GM19324 (cell line): Measurements from ENCODE around the gene VPS54.
"Not testable (repeated sequence)": the region's sequence is repeated elsewhere in the genome, so short reads cannot be mapped to it uniquely, and the experiment has no call there.

Experiments used
- ATAC-seq: cut with Tn5 transposase; IDR thresholded peaks from one replicate; pipeline ENCODE4 v1.9.1; 2021; ENCODE audit warnings: mild to moderate bottlenecking, moderate library complexity; ENCODE audit not compliant: unreplicated experiment, low FRiP score

VPS54 gene

GRCh38 chr2:63994329-63995070 lies 24.7 kb downstream of the VPS54 start:
- ATAC-seq, result not testable (repeated sequence)

DNA sequence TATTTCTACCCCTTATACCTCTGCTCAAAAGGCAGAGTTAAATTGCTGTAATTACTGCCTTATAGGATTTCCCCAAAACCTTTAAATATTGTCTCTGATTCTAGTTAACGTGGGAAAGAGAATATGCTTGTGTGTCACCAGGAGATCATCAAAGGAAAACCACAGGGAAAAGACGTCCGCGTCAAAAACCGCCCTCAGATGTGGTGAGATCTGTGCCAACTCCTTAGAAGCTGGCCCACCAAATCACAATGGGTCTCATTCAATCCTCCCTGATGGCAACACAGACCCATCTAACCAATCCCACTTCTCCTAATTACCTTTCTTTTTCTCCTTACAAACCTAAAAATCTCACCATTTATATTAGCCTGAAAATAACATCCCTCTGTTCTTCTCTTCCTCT lies 25.4 kb downstream of the VPS54 start:
- ATAC-seq, result no peak

- ATAC-seq, result not testable (repeated sequence)
Observed at GRCh38 chr2:63993130-63993584, 26.1 kb downstream of the VPS54 start.

- no peak for ATAC-seq
Observed at GRCh38 chr2:63992061-63992685, 27.1 kb downstream of the VPS54 start.

GRCh38 chr2:63991173-63991999 lies 27.8 kb downstream of the VPS54 start:
- not testable (repeated sequence) for ATAC-seq

DNA sequence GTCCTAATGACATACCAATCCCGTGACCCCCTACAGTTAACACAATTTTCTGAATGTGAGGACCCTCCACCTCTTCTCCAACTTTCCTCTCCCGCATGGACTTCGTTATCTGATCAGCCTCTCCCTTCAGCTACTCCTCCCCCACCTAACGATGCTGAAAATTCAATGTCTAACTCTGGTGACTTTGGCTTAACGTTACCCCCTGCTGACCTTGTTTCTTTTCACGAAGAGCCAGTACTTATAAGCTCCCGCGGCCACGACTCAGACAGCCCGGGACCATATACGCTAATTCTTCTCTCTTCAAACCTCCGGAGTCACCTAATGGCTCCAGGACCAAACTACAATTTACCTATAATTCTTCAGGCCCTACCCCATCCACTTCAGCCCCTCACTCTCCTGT lies 29.2 kb downstream of the VPS54 start:
- no peak for ATAC-seq

- not testable (repeated sequence) for ATAC-seq
Observed at GRCh38 chr2:63988842-63989436, 30.3 kb downstream of the VPS54 start.

DNA sequence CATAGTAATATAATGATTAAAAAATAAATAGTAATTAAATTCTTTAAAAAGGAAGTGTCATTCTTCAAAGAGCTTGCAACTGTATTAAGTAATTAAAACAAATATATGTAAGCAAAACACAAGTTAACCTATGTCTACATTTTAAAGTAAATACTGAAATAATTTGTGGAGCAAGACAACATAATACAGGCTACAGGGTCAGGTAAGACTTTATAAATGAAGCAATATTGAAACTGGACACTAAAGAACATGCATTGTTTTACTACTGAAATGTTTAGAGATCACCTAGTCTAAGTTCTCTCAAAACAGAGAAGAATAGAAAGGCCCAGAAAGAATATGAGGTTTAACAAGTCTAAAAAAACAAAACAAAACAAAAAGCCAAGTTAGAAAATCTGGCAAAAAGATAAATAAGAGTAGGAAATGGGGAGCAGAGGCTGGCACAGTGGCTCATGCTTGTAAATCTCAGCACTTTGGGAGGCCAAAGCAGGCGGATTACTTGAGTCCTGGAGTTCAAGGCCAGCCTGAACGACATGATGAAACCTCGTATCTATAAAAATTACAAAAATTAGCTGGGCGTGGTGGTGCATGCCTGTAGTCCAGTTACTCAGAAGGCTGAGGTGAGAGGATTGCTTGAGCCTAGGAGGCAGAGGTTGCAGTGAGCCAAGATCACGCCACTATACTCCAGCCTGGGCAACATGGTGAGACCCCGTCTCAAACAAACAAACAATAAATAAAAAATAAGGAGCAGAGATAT lies 34.4 kb downstream of the VPS54 start:
- no peak for ATAC-seq

- ATAC-seq, result no peak
Observed at GRCh38 chr2:63983986-63984605, 35.1 kb downstream of the VPS54 start.

- no peak for ATAC-seq
Observed at GRCh38 chr2:63982335-63982734, 36.9 kb downstream of the VPS54 start.

DNA sequence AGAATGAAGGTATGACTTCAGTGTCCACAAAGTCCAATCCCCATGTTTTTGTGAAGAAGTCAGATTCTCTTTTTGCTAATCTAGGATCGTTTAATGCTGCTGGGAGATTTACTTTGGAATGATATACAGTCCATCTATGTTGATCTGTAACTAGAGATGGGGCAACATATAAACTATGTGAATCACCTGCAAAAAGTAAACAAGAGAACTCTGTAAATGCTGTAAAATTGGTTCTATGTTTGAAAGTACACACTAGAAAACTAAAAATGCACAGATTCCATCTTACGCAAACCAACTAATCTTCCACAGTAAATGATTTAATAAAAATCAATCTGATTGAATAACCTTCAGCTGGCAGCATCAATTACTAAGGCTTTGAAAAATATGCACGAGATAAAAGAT lies 37.5 kb downstream of the VPS54 start:
- no peak for ATAC-seq

DNA sequence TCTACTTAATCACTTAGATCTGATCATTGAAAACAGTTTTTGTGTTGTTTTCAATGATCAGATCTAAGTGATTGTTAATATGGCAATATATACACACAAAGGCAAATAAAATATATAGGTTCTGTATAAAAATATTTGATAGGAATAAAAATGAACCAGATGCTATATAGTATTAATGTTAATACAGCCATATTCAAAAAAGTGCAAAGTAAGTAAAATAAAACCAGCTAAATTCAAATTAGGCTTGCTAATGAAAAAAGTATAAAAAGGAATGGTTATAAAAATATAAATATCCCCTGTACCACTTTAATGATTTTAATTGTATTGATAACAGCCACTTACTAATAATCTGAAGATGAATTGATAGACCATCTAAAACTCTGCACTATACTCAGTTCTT lies 38.4 kb downstream of the VPS54 start:
- no peak for ATAC-seq

GRCh38 chr2:63977904-63978303 lies 41.3 kb downstream of the VPS54 start:
- peak; percentile 96 for ATAC-seq

DNA sequence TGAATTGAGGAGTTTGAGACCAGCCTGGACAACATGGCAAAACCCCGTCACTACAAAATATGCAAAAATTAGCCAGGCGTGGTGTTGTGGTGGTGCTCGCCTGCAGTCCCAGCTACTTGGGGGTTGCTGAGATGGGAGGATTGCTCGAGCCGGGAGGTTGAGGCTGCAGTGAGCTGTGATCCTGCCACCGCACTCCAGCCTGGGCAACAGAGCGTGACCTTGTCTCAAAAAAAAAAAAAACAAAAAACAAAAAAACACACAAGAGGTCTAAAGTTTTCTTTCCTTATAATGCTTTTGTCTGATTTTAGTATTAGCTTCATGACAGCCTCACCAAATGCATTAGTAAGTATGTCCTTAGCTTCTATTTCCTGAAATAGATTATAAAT lies 43.1 kb downstream of the VPS54 start:
- ATAC-seq, result no peak

GRCh38 chr2:63975437-63976124 lies 43.6 kb downstream of the VPS54 start:
- ATAC-seq, result no peak

DNA sequence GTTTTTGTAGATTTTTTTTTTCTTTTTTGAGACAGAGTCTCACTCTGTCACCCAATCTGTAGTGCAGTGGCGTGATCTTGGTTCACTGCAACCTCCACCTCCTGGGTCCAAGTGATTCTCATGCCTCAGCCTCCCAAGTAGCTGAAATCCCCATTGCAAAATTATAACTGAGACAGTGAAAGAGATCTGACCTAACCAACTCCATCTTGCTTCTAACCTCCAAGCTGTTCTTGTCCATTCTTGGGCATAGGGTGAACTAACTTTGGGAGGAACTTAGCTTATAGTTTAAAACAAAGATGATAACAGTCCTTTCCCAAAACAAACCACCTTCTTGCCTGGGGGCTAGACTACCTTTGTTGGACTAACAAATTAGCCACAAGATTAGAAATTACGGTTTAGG lies 44.2 kb downstream of the VPS54 start:
- ATAC-seq, result not testable (repeated sequence)

DNA sequence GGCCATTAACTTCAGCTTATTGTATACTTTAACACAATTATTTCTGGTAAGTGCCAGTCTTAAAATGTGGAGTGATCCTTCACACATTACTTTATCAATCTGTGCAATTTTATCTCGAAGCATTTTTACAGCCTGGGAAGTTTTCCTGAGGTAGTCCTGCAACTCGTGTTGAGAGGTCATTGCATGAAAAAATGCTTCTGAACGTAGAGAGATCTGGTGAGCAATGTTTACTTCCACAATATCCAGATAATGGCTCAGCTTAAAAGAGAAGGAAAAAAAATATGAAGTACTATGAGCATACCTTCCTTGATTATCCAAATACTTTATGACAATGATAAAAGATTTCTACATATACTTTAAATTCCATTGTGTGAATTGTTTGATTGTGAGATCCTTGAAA lies 57.0 kb downstream of the VPS54 start:
- ATAC-seq, result no peak

GRCh38 chr2:63950414-63950813 lies 68.8 kb downstream of the VPS54 start:
- ATAC-seq, result no peak

DNA sequence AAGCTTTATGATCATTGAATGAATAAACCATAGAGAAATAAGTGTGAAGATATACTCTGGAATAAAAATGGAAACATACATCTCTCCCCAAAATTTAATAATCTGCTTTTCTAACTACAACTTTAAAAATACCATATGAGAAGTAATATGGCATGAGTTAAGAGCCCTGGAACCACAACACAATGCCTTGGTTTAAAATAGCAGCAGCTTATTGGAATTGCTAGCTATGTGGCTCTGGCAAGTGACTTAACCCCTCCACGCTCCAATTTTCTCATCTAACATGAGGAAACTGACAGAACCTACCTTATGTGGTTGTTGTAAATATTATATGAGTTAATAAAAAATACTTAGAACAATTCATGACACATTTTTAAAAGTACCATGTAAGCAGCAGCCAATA lies 76.4 kb downstream of the VPS54 start:
- no peak for ATAC-seq
